ENCODE data around the gene CASP7.
"Not testable (repeated sequence)": the region's sequence is repeated elsewhere in the genome, so short reads cannot be mapped to it uniquely, and the experiment has no call there.

- TF ChIP-seq CTCF (IDR thresholded peaks at IDR 0.05; ENCODE audit: insufficient read depth, low read length, poor library complexity, severe bottlenecking); EZH2phosphoT487 (conservative IDR thresholded peaks at IDR 0.05; ENCODE audit: low read length): not testable (repeated sequence)
These were observed 27.3 kb upstream of the CASP7 start for GRCh38 chr10:113652456-113652855.

All from SU-DHL-6 (cell line).